ENCODE data around the gene OSBPL10.

The OSBPL10 gene

GRCh38 chr3:31955581-31955980 lies 25.5 kb downstream of the OSBPL10 start:
- no peak for DNase-seq

GRCh38 chr3:31953636-31954035 lies 27.4 kb downstream of the OSBPL10 start:
- DNase-seq = no peak

GRCh38 chr3:31953091-31953490 lies 28.0 kb downstream of the OSBPL10 start:
- DNase-seq = no peak

- DNase-seq = no peak
These were observed 28.9 kb downstream of the OSBPL10 start for GRCh38 chr3:31952205-31952604.

GRCh38 chr3:31948280-31948679 lies 32.8 kb downstream of the OSBPL10 start:
- no peak for DNase-seq

GRCh38 chr3:31947671-31948091 lies 33.4 kb downstream of the OSBPL10 start:
- DNase-seq = no peak

GRCh38 chr3:31947162-31947561 lies 33.9 kb downstream of the OSBPL10 start:
- no peak for DNase-seq

- peak; percentile 36 for DNase-seq
These were observed 34.5 kb downstream of the OSBPL10 start for GRCh38 chr3:31946484-31947081.

- DNase-seq = no peak
These were observed 35.4 kb downstream of the OSBPL10 start for GRCh38 chr3:31945738-31946052.

GRCh38 chr3:31943041-31943440 lies 38.0 kb downstream of the OSBPL10 start:
- DNase-seq = no peak

- no peak for DNase-seq
These were observed 38.6 kb downstream of the OSBPL10 start for GRCh38 chr3:31942446-31942845.

- no peak for DNase-seq
These were observed 43.8 kb downstream of the OSBPL10 start for GRCh38 chr3:31937225-31937624.

- DNase-seq = no peak
These were observed 44.5 kb downstream of the OSBPL10 start for GRCh38 chr3:31936420-31937060.

GRCh38 chr3:31934866-31935265 lies 46.2 kb downstream of the OSBPL10 start:
- DNase-seq = no peak

- no peak for DNase-seq
These were observed 47.0 kb downstream of the OSBPL10 start for GRCh38 chr3:31934018-31934417.

- DNase-seq = no peak
These were observed 48.1 kb downstream of the OSBPL10 start for GRCh38 chr3:31932990-31933389.

GRCh38 chr3:31929826-31930502 lies 51.1 kb downstream of the OSBPL10 start:
- no peak for DNase-seq

- DNase-seq = no peak
These were observed 53.3 kb downstream of the OSBPL10 start for GRCh38 chr3:31927811-31928210.

- no peak for DNase-seq
These were observed 54.5 kb downstream of the OSBPL10 start for GRCh38 chr3:31926543-31926942.

- DNase-seq = no peak
These were observed 55.8 kb downstream of the OSBPL10 start for GRCh38 chr3:31925271-31925630.

GRCh38 chr3:31924610-31925270 lies 56.3 kb downstream of the OSBPL10 start:
- no peak for DNase-seq

- DNase-seq = no peak
These were observed 58.1 kb downstream of the OSBPL10 start for GRCh38 chr3:31922962-31923361.

GRCh38 chr3:31921837-31922236 lies 59.2 kb downstream of the OSBPL10 start:
- DNase-seq = no peak

- no peak for DNase-seq
These were observed 60.8 kb downstream of the OSBPL10 start for GRCh38 chr3:31920310-31920709.
